NCI-H2227 (cell line): ENCODE measurements around the gene CPA3.
A peak's percentile ranks its signal among the peaks of the same experiment; 100 is the strongest.

ENCODE experiments used
- DNase-seq: peaks from one replicate; lab custom pipeline; 2025; ENCODE audit not compliant: unreplicated experiment; lab: John Stamatoyannopoulos, UW

The CPA3 gene

GRCh38 chr3:148914936-148915690 is 50.0 kb downstream of the CPA3 start:
- no peak for DNase-seq

- DNase-seq, result no peak
Observed at GRCh38 chr3:148916132-148916531, 51.0 kb downstream of the CPA3 start.

- DNase-seq, result no peak
Observed at GRCh38 chr3:148922467-148922866, 57.4 kb downstream of the CPA3 start.

GRCh38 chr3:148923592-148923991 is 58.5 kb downstream of the CPA3 start:
- no peak for DNase-seq

- no peak for DNase-seq
Observed at GRCh38 chr3:148924562-148924961, 59.5 kb downstream of the CPA3 start.

- no peak for DNase-seq
Observed at GRCh38 chr3:148925845-148926244, 60.7 kb downstream of the CPA3 start.

- no peak for DNase-seq
Observed at GRCh38 chr3:148930752-148931151, 65.7 kb downstream of the CPA3 start.

GRCh38 chr3:148931574-148931973 is 66.5 kb downstream of the CPA3 start:
- no peak for DNase-seq

GRCh38 chr3:148932972-148933371 is 67.9 kb downstream of the CPA3 start:
- DNase-seq, result no peak

- no peak for DNase-seq
Observed at GRCh38 chr3:148937467-148938255, 72.6 kb downstream of the CPA3 start.

- no peak for DNase-seq
Observed at GRCh38 chr3:148938306-148938705, 73.2 kb downstream of the CPA3 start.

GRCh38 chr3:148938936-148939335 is 73.8 kb downstream of the CPA3 start:
- no peak for DNase-seq

GRCh38 chr3:148940983-148941382 is 75.9 kb downstream of the CPA3 start:
- no peak for DNase-seq

- DNase-seq, result peak; percentile 71
Observed at GRCh38 chr3:148943506-148944205, 78.6 kb downstream of the CPA3 start.

- DNase-seq, result no peak
Observed at GRCh38 chr3:148945116-148945515, 80.0 kb downstream of the CPA3 start.
